GM23248 (cell line): ENCODE data around the gene THADA. TPM values are rescaled to one million over a fixed set of nuclear protein-coding genes. Genes with fewer than 3 reads are reported as not detected.

ENCODE experiments used
- DNase-seq: peaks from one replicate; pipeline ENCODE4 v3.0.0-alpha.2; 2015
- H2AFZ ChIP-seq: fragments of 200-600 bp; sonication (generic); 2 replicates; pipeline ENCODE4 v1.6.1; 2016; ENCODE audit warnings: antibody characterized with exemption
- H3F3A ChIP-seq: fragments of 200-600 bp; sonication (generic); 2 replicates; pipeline ENCODE4 v1.6.1; 2016; ENCODE audit warnings: mild to moderate bottlenecking, antibody characterized with exemption, mixed run types; ENCODE audit not compliant: insufficient read depth
- H3K27ac ChIP-seq: fragments of 200-600 bp; sonication (generic); 2 replicates; pipeline ENCODE4 v1.5.1; 2016; ENCODE audit warnings: mild to moderate bottlenecking
- H3K27me3 ChIP-seq: fragments of 200-600 bp; sonication (generic); replicated peaks from 2 replicates; pipeline ENCODE4 v1.6.1; 2016; ENCODE audit warnings: mild to moderate bottlenecking; ENCODE audit not compliant: insufficient read depth
- H3K36me3 ChIP-seq: fragments of 200-600 bp; sonication (generic); 2 replicates; pipeline ENCODE4 v1.6.1; 2016; ENCODE audit warnings: low read depth, mild to moderate bottlenecking
- H3K4me1 ChIP-seq: fragments of 200-600 bp; sonication (generic); 2 replicates; pipeline ENCODE4 v1.6.1; 2016; ENCODE audit warnings: mild to moderate bottlenecking; ENCODE audit not compliant: insufficient read depth
- H3K4me2 ChIP-seq: fragments of 200-600 bp; sonication (generic); one replicate; pipeline ENCODE4 v1.6.1; 2016; ENCODE audit warnings: mild to moderate bottlenecking; ENCODE audit not compliant: unreplicated experiment
- H3K4me3 ChIP-seq: fragments of 200-600 bp; sonication (generic); 2 replicates; pipeline ENCODE4 v1.5.1; 2016; ENCODE audit warnings: mild to moderate bottlenecking
- H3K79me2 ChIP-seq: fragments of 200-600 bp; sonication (generic); 2 replicates; pipeline ENCODE4 v1.6.1; 2016; ENCODE audit warnings: mild to moderate bottlenecking; ENCODE audit not compliant: insufficient read depth
- H3K9ac ChIP-seq: fragments of 200-600 bp; sonication (generic); 2 replicates; pipeline ENCODE4 v1.6.1; 2016; ENCODE audit warnings: mild to moderate bottlenecking
- H3K9me2 ChIP-seq: fragments of 200-600 bp; sonication (generic); 2 replicates; pipeline ENCODE4 v1.6.1; 2016; ENCODE audit warnings: mixed run types, mild to moderate bottlenecking, moderate library complexity; ENCODE audit not compliant: insufficient read depth
- H3K9me3 ChIP-seq: fragments of 200-600 bp; sonication (generic); one replicate; pipeline ENCODE4 v1.6.1; 2017; ENCODE audit warnings: low read depth
- H4K20me1 ChIP-seq: fragments of 200-600 bp; sonication (generic); 2 replicates; pipeline ENCODE4 v1.6.0; 2016; ENCODE audit not compliant: insufficient read depth
- EZH2 ChIP-seq: fragments of 200-600 bp; sonication (generic); IDR thresholded peaks from 2 replicates; pipeline ENCODE4 v1.6.1; 2018; ENCODE audit warnings: antibody characterized with exemption, mild to moderate bottlenecking; ENCODE audit not compliant: insufficient read depth, poor library complexity, severe bottlenecking
- EZH2phosphoT487 ChIP-seq: fragments of 200-600 bp; sonication (generic); IDR thresholded peaks from 2 replicates; pipeline ENCODE4 v1.6.1; 2018; ENCODE audit warnings: antibody characterized with exemption, moderate library complexity, mild to moderate bottlenecking, low read depth; ENCODE audit not compliant: insufficient read depth
- WGBS, 2 experiments: methylation state at CpG; one replicate each; pipeline ENCODE4 v1.1.6; 2015 to 2017; ENCODE audit warnings: low lambda C conversion rate in 2 of 2, low coverage in 1 of 2; ENCODE audit errors: missing lambda C conversion rate in 2 of 2; 5-methylcytosine and 5-hydroxymethylcytosine counted together
- in situ Hi-C: fragments of 300-500 bp; cut with MboI; formaldehyde crosslinking; loops from 2 replicates; pipeline ENCODE4 v1.15.0; 2020
- polyA plus RNA-seq: library from polyadenylated mRNA; unstranded; fragments of >200 nt; fragmentation: Nextera tagmentation; extraction: Ambion mirVana; gene quantifications from 2 replicates; pipeline ENCODE4 v1.2.1, GENCODE V29; 2016
- total RNA-seq: library from RNA; depleted of rRNA; stranded (reverse); fragments of >200 nt; shearing (Covaris generic); gene quantifications from 2 replicates; pipeline ENCODE4 v1.2.3, GENCODE V29; 2014

Gene THADA
- total and polyA plus RNA-seq, 2 experiments from 2014 or later = 14.1 to 15.8 TPM

- TF ChIP-seq EZH2 (no peak), EZH2phosphoT487 (no peak)
- 97 to 98% methylated on average over 3 of the region's 3 CpGs for WGBS, 2 experiments
- H3F3A ChIP-seq = peaks cover 23% of the 10 kb centered on the region
- peaks cover 23% of the 10 kb centered on the region for H3K4me1 ChIP-seq
- H3K9ac ChIP-seq = no peak overlapping the region
- no peaks in the 10 kb centered on the region for H3K79me2 ChIP-seq
- H3K27me3 ChIP-seq = no peaks in the 10 kb centered on the region
- H3K9me3 ChIP-seq = no peaks in the 10 kb centered on the region
- H4K20me1 ChIP-seq = no peaks in the 10 kb centered on the region
- no peak overlapping the region for H3K4me3 ChIP-seq
- in situ Hi-C loops = no loop called here
- H3K4me2 ChIP-seq = no peak overlapping the region
- H3K27ac ChIP-seq = no peak overlapping the region
- H3K36me3 ChIP-seq = no peaks in the 10 kb centered on the region
- no peak overlapping the region for H2AFZ ChIP-seq
- no peaks in the 10 kb centered on the region for H3K9me2 ChIP-seq
- DNase-seq = no peak
These were observed 166.5 kb downstream of the THADA start for GRCh38 chr2:43429369-43429768.

DNA sequence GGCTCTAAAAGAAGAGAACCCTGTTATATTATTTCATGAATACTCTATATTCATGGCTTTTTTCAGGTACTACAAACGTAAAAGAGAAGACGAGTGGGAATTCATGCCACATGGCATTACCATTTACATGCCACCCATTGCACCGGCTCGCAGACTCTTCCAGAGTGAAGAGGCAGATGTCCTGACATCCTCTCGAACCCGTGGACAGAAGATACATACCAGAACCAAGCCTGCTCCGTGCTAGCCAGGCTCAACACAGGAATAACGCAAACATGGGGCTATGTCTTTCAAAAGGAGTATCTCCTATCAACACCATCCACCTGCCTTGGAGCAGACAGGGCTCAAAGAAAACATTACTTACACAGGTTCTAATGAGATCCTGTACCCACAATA lies 168.8 kb downstream of the THADA start:
- H3K79me2 ChIP-seq = no peaks in the 10 kb centered on the region
- peaks cover 23% of the 10 kb centered on the region for H3K4me1 ChIP-seq
- in situ Hi-C loops = no loop called here
- H3K27ac ChIP-seq = peak overlapping the region; percentile 86
- 84 to 85% methylated on average over 8 of the region's 8 CpGs for WGBS, 2 experiments
- no peak overlapping the region for H2AFZ ChIP-seq
- DNase-seq = no peak
- H3K4me3 ChIP-seq = no peak overlapping the region
- no peaks in the 10 kb centered on the region for H3K9me3 ChIP-seq
- no peaks in the 10 kb centered on the region for H3K27me3 ChIP-seq
- H3K9me2 ChIP-seq = no peaks in the 10 kb centered on the region
- peaks cover 23% of the 10 kb centered on the region for H3F3A ChIP-seq
- no peak for TF ChIP-seq EZH2
- TF ChIP-seq EZH2phosphoT487 = no peak
- no peaks in the 10 kb centered on the region for H4K20me1 ChIP-seq
- H3K36me3 ChIP-seq = no peaks in the 10 kb centered on the region
- H3K9ac ChIP-seq = peak overlapping the region; percentile 61
- peak overlapping the region; percentile 47 for H3K4me2 ChIP-seq

- WGBS, 2 experiments = 33 to 35% methylated on average over 3 of the region's 3 CpGs
These were observed 169.4 kb downstream of the THADA start for GRCh38 chr2:43426305-43427031.

DNA sequence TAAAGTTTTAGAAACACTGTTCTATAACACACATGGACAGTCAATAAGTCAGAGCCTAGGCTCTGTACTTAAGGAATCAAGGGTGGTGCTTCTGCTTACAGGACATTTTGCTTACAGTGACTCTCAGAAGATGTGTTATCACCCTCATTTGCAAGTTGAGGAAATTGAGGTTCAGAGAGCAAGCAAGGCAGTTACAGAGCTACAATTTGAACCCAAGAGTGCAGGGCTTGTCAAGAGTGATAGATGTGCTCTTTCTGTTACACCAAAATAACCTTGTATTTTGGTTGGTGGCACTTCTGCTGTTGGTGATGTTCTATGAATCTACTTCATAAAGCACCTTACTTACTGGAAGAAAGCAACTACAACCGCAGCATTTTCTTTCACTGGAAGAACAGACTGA lies 170.2 kb downstream of the THADA start:
- no peak for DNase-seq
- no peaks in the 10 kb centered on the region for H4K20me1 ChIP-seq
- H3K9me2 ChIP-seq = no peaks in the 10 kb centered on the region
- H3K4me2 ChIP-seq = peak overlapping the region; percentile 54
- TF ChIP-seq EZH2phosphoT487 = no peak
- no peak for TF ChIP-seq EZH2
- peak overlapping the region; percentile 86 for H3K27ac ChIP-seq
- WGBS, 2 experiments = 96 to 97% methylated on average over 1 of the region's 1 CpG
- peak overlapping the region; percentile 29; the same call in 1 of the 2 replicates for H3K9ac ChIP-seq
- no peaks in the 10 kb centered on the region for H3K36me3 ChIP-seq
- H2AFZ ChIP-seq = no peak overlapping the region
- no peak overlapping the region for H3K4me3 ChIP-seq
- in situ Hi-C loops = no loop called here
- H3K4me1 ChIP-seq = peaks cover 23% of the 10 kb centered on the region
- no peaks in the 10 kb centered on the region for H3K79me2 ChIP-seq
- H3F3A ChIP-seq = peaks cover 23% of the 10 kb centered on the region
- no peaks in the 10 kb centered on the region for H3K27me3 ChIP-seq
- H3K9me3 ChIP-seq = no peaks in the 10 kb centered on the region

More at GRCh38 chr2:43426305-43427031, 169.4 kb downstream of the THADA start:
- Histone ChIP-seq H3F3A (peaks cover 23% of the 10 kb centered on the region), H3K9ac (peak overlapping the region; percentile 61), H3K4me3 (no peak overlapping the region), H3K4me1 (peaks cover 23% of the 10 kb centered on the region), H3K79me2 (no peaks in the 10 kb centered on the region), H3K9me3 (no peaks in the 10 kb centered on the region), H3K9me2 (no peaks in the 10 kb centered on the region), H2AFZ (no peak overlapping the region), H3K27ac (peak overlapping the region; percentile 86), H3K27me3 (no peaks in the 10 kb centered on the region), H3K36me3 (no peaks in the 10 kb centered on the region), H3K4me2 (peak overlapping the region; percentile 54), H4K20me1 (no peaks in the 10 kb centered on the region)
- 0 out of 2 replicates have a peak, but pooled peaks have one; percentile 50 for TF ChIP-seq EZH2phosphoT487
- no peak for TF ChIP-seq EZH2
- in situ Hi-C loops = no loop called here
- peak; percentile 98 for DNase-seq
